GM23248 (cell line): ENCODE data around the gene BTBD16. TPM values are rescaled to one million over a fixed set of nuclear protein-coding genes. Genes with fewer than 3 reads are reported as not detected.

Experiments used
- DNase-seq: peaks from one replicate; pipeline ENCODE4 v3.0.0-alpha.2; 2015
- H2AFZ ChIP-seq: fragments of 200-600 bp; sonication (generic); 2 replicates; pipeline ENCODE4 v1.6.1; 2016; ENCODE audit warnings: antibody characterized with exemption
- H3F3A ChIP-seq: fragments of 200-600 bp; sonication (generic); 2 replicates; pipeline ENCODE4 v1.6.1; 2016; ENCODE audit warnings: mild to moderate bottlenecking, antibody characterized with exemption, mixed run types; ENCODE audit not compliant: insufficient read depth
- H3K27ac ChIP-seq: fragments of 200-600 bp; sonication (generic); 2 replicates; pipeline ENCODE4 v1.5.1; 2016; ENCODE audit warnings: mild to moderate bottlenecking
- H3K27me3 ChIP-seq: fragments of 200-600 bp; sonication (generic); replicated peaks from 2 replicates; pipeline ENCODE4 v1.6.1; 2016; ENCODE audit warnings: mild to moderate bottlenecking; ENCODE audit not compliant: insufficient read depth
- H3K36me3 ChIP-seq: fragments of 200-600 bp; sonication (generic); 2 replicates; pipeline ENCODE4 v1.6.1; 2016; ENCODE audit warnings: low read depth, mild to moderate bottlenecking
- H3K4me1 ChIP-seq: fragments of 200-600 bp; sonication (generic); 2 replicates; pipeline ENCODE4 v1.6.1; 2016; ENCODE audit warnings: mild to moderate bottlenecking; ENCODE audit not compliant: insufficient read depth
- H3K4me2 ChIP-seq: fragments of 200-600 bp; sonication (generic); one replicate; pipeline ENCODE4 v1.6.1; 2016; ENCODE audit warnings: mild to moderate bottlenecking; ENCODE audit not compliant: unreplicated experiment
- H3K4me3 ChIP-seq: fragments of 200-600 bp; sonication (generic); 2 replicates; pipeline ENCODE4 v1.5.1; 2016; ENCODE audit warnings: mild to moderate bottlenecking
- H3K79me2 ChIP-seq: fragments of 200-600 bp; sonication (generic); 2 replicates; pipeline ENCODE4 v1.6.1; 2016; ENCODE audit warnings: mild to moderate bottlenecking; ENCODE audit not compliant: insufficient read depth
- H3K9ac ChIP-seq: fragments of 200-600 bp; sonication (generic); 2 replicates; pipeline ENCODE4 v1.6.1; 2016; ENCODE audit warnings: mild to moderate bottlenecking
- H3K9me2 ChIP-seq: fragments of 200-600 bp; sonication (generic); 2 replicates; pipeline ENCODE4 v1.6.1; 2016; ENCODE audit warnings: mixed run types, mild to moderate bottlenecking, moderate library complexity; ENCODE audit not compliant: insufficient read depth
- H3K9me3 ChIP-seq: fragments of 200-600 bp; sonication (generic); one replicate; pipeline ENCODE4 v1.6.1; 2017; ENCODE audit warnings: low read depth
- H4K20me1 ChIP-seq: fragments of 200-600 bp; sonication (generic); 2 replicates; pipeline ENCODE4 v1.6.0; 2016; ENCODE audit not compliant: insufficient read depth
- EZH2 ChIP-seq: fragments of 200-600 bp; sonication (generic); IDR thresholded peaks from 2 replicates; pipeline ENCODE4 v1.6.1; 2018; ENCODE audit warnings: antibody characterized with exemption, mild to moderate bottlenecking; ENCODE audit not compliant: insufficient read depth, poor library complexity, severe bottlenecking
- EZH2phosphoT487 ChIP-seq: fragments of 200-600 bp; sonication (generic); IDR thresholded peaks from 2 replicates; pipeline ENCODE4 v1.6.1; 2018; ENCODE audit warnings: antibody characterized with exemption, moderate library complexity, mild to moderate bottlenecking, low read depth; ENCODE audit not compliant: insufficient read depth
- WGBS, 2 experiments: methylation state at CpG; one replicate each; pipeline ENCODE4 v1.1.6; 2015 to 2017; ENCODE audit warnings: low lambda C conversion rate in 2 of 2, low coverage in 1 of 2; ENCODE audit errors: missing lambda C conversion rate in 2 of 2; 5-methylcytosine and 5-hydroxymethylcytosine counted together
- in situ Hi-C: fragments of 300-500 bp; cut with MboI; formaldehyde crosslinking; loops from 2 replicates; pipeline ENCODE4 v1.15.0; 2020
- polyA plus RNA-seq: library from polyadenylated mRNA; unstranded; fragments of >200 nt; fragmentation: Nextera tagmentation; extraction: Ambion mirVana; gene quantifications from 2 replicates; pipeline ENCODE4 v1.2.1, GENCODE V29; 2016
- total RNA-seq: library from RNA; depleted of rRNA; stranded (reverse); fragments of >200 nt; shearing (Covaris generic); gene quantifications from 2 replicates; pipeline ENCODE4 v1.2.3, GENCODE V29; 2014

BTBD16 gene
- total and polyA plus RNA-seq, 2 experiments from 2014 or later, result not detected

GRCh38 chr10:122348935-122349361 is 77.9 kb downstream of the BTBD16 start:
- WGBS, 2 experiments, result 67% methylated on average over 7 of the region's 7 CpGs
- H3K27me3 ChIP-seq, result peaks cover 3% of the 10 kb centered on the region; the same call in 1 of the 2 replicates
- H3K9ac ChIP-seq, result no peak overlapping the region
- no peak overlapping the region for H3K27ac ChIP-seq
- DNase-seq, result no peak
- H3K4me2 ChIP-seq, result no peak overlapping the region
- no peaks in the 10 kb centered on the region for H3K79me2 ChIP-seq
- H3K4me3 ChIP-seq, result no peak overlapping the region
- no peaks in the 10 kb centered on the region for H3K9me3 ChIP-seq
- no peaks in the 10 kb centered on the region for H3F3A ChIP-seq
- H2AFZ ChIP-seq, result no peak overlapping the region
- H3K36me3 ChIP-seq, result no peaks in the 10 kb centered on the region
- TF ChIP-seq EZH2, result no peak
- no peak for TF ChIP-seq EZH2phosphoT487
- H4K20me1 ChIP-seq, result no peaks in the 10 kb centered on the region
- no peaks in the 10 kb centered on the region for H3K9me2 ChIP-seq
- in situ Hi-C loops, result loop anchor here (10.0 kb wide), 1 partner anchor 86 kb away; no protein-coding TSS in a partner anchor
- H3K4me1 ChIP-seq, result peaks cover 6% of the 10 kb centered on the region; the same call in 1 of the 2 replicates

GRCh38 chr10:122349758-122350369 is 78.8 kb downstream of the BTBD16 start:
- in situ Hi-C loops, result loop anchor here (10.0 kb wide), 1 partner anchor 85 kb away; no protein-coding TSS in a partner anchor
- H3K9me2 ChIP-seq, result no peaks in the 10 kb centered on the region
- no peak for TF ChIP-seq EZH2phosphoT487
- no peak for TF ChIP-seq EZH2
- no peak overlapping the region for H3K27ac ChIP-seq
- no peak overlapping the region for H3K4me3 ChIP-seq
- 66 to 86% methylated on average over 3 of the region's 3 CpGs for WGBS, 2 experiments
- no peaks in the 10 kb centered on the region for H3K79me2 ChIP-seq
- H3K9me3 ChIP-seq, result no peaks in the 10 kb centered on the region
- peaks cover 3% of the 10 kb centered on the region; the same call in 1 of the 2 replicates for H3K27me3 ChIP-seq
- H3K36me3 ChIP-seq, result no peaks in the 10 kb centered on the region
- no peak overlapping the region for H2AFZ ChIP-seq
- no peaks in the 10 kb centered on the region for H4K20me1 ChIP-seq
- no peak overlapping the region for H3K9ac ChIP-seq
- no peak overlapping the region for H3K4me2 ChIP-seq
- no peaks in the 10 kb centered on the region for H3F3A ChIP-seq
- peaks cover 2% of the 10 kb centered on the region; the same call in 1 of the 2 replicates for H3K4me1 ChIP-seq
- DNase-seq, result no peak

GRCh38 chr10:122350893-122351292 is 79.8 kb downstream of the BTBD16 start:
- in situ Hi-C loops, result no loop called here
- TF ChIP-seq EZH2 (no peak), EZH2phosphoT487 (no peak)
- H3K9me2 ChIP-seq, result no peaks in the 10 kb centered on the region
- no peak overlapping the region for H3K4me2 ChIP-seq
- no peaks in the 10 kb centered on the region for H3K9me3 ChIP-seq
- H2AFZ ChIP-seq, result no peak overlapping the region
- 68 to 72% methylated on average over 12 of the region's 12 CpGs for WGBS, 2 experiments
- H3K27ac ChIP-seq, result no peak overlapping the region
- H3K4me3 ChIP-seq, result no peak overlapping the region
- peaks cover 3% of the 10 kb centered on the region; the same call in 1 of the 2 replicates for H3K27me3 ChIP-seq
- H3K36me3 ChIP-seq, result no peaks in the 10 kb centered on the region
- no peaks in the 10 kb centered on the region for H3K79me2 ChIP-seq
- H4K20me1 ChIP-seq, result no peaks in the 10 kb centered on the region
- DNase-seq, result no peak
- no peak overlapping the region for H3K9ac ChIP-seq
- no peaks in the 10 kb centered on the region for H3K4me1 ChIP-seq
- no peaks in the 10 kb centered on the region for H3F3A ChIP-seq

GRCh38 chr10:122352817-122353525 is 81.9 kb downstream of the BTBD16 start:
- no peaks in the 10 kb centered on the region for H3K9me2 ChIP-seq
- no peak overlapping the region for H3K27ac ChIP-seq
- no peaks in the 10 kb centered on the region for H3F3A ChIP-seq
- WGBS, 2 experiments, result 45 to 51% methylated on average over 8 of the region's 8 CpGs
- in situ Hi-C loops, result no loop called here
- no peak overlapping the region for H3K4me2 ChIP-seq
- no peaks in the 10 kb centered on the region for H3K79me2 ChIP-seq
- no peak overlapping the region for H2AFZ ChIP-seq
- no peaks in the 10 kb centered on the region for H3K4me1 ChIP-seq
- no peaks in the 10 kb centered on the region for H3K36me3 ChIP-seq
- no peak overlapping the region for H3K4me3 ChIP-seq
- H3K27me3 ChIP-seq, result peaks cover 3% of the 10 kb centered on the region; the same call in 1 of the 2 replicates
- TF ChIP-seq EZH2phosphoT487, result no peak
- TF ChIP-seq EZH2, result no peak
- no peaks in the 10 kb centered on the region for H3K9me3 ChIP-seq
- DNase-seq, result no peak
- H4K20me1 ChIP-seq, result no peaks in the 10 kb centered on the region
- H3K9ac ChIP-seq, result no peak overlapping the region
